HG03520 (cell line): Measurements from ENCODE around the gene TGOLN2.
"Not testable (repeated sequence)": the region's sequence is repeated elsewhere in the genome, so short reads cannot be mapped to it uniquely, and the experiment has no call there.

Experiments
- ATAC-seq: cut with Tn5 transposase; IDR thresholded peaks from one replicate; pipeline ENCODE4 v1.9.1; 2021; ENCODE audit warnings: mild to moderate bottlenecking, moderate library complexity; ENCODE audit not compliant: unreplicated experiment

The TGOLN2 gene

DNA sequence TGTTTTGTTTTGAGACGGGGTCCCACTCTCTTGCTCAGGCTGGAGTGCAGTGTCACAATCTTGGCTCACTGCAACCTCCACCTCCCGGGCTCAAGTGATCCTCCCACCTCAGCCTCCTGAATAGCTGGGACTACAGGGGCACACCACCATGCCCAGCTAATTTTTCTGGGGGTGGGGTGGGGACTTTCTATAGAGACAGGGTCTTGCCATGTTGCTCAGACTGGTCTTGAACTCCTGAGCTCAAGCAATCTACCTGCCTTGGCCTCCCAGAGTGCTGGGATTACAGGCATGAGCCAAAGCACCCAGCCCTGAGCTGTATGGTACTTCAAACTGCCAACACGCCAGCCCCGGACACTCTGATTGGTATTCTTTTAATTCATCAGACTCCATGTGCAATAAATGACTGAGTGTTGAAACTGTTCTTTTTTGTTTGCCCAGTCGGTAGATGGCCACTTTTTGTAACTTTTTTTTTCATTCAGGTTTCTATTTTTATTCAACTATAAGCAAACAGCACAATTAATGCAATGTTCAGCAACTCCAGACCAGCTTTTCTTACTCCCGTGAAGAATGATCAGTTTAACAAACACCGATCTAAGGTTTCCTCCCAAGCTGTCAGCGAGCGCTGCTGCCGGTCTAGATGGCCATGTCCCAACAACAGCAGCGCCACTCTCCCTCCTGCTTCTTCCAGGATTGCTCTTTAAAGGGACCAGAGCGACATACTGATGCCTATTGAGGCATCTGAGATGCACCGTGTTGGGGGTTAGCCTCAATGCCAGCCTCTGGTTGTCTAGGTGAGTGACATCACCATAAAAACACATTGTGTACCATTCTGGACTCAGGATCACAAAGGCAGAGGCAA, 12.5 kb upstream of the TGOLN2 start:
- no peak for ATAC-seq

DNA sequence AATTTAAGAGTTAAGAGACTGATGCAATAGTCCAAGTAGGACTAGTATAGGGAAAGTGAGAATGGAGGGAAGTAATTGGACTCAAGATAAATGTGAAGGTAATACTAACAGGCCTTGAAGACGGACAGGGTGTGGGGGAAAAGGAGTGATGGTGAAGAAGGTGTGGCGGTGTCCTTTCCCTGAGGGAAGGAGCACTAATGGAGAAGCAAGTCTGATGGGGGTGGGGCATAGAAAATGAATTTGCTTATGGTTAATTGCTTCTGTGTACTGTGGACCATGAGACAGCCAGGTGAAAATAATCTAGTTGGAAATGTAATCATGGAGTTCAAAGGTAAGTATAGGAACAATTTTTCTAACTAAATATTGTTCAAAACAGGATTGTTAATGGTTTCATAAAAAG, 7.1 kb upstream of the TGOLN2 start:
- ATAC-seq, result no peak

DNA sequence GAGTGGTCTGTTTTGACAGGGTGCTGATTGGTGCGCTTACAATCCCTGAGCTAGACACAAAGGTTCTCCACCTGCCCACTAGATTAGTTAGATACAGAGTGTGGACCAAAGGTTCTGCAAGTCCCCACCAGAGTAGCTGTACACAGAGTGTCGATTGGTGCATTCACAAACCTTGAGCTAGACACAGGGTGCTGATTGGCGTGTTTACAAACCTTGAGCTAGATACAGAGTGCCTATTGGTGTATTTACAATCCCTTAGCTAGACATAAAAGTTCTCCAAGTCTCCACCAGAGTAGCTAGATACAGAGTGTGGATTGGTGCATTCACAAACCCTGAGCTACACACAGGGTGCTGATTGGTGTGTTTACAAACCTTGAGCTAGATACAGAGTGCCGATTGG, 6.1 kb upstream of the TGOLN2 start:
- not testable (repeated sequence) for ATAC-seq

DNA sequence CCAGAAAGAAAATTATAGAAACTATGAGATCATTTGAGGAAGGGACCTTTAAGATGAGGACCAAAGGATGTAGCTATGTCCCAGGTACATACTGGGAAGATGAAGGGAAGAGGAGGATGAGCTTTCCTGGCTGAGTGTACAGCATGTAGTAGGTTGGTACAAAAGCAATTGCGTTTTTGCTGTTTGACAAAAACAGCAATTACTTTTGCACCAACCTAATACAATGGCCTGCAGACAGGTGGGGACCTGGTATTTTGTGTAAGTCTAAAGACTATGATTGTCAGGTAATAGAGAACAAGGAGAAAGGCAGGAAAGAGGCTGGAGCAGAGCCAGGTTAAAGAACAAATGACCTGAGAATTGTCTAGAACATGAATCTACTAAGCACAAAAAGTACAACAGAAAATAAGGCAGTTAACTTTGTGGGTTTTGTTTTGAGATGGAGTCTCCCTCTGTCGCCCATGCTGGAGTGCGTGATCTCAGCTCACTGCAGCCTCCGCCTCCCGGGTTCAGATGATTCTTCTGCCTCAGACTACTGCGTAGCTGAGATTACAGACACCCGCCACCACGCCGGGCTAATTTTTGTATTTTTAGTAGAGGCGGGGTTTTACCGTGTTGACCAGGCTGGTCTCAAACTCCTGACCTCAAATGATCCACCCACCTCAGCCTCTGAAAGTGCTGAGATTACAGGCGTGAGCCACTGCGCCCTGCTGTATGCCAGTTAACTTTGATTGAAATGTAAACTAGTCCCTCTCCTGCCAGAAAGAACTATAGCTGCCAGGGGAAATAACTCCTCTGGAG, 3.2 kb upstream of the TGOLN2 start:
- no peak for ATAC-seq

DNA sequence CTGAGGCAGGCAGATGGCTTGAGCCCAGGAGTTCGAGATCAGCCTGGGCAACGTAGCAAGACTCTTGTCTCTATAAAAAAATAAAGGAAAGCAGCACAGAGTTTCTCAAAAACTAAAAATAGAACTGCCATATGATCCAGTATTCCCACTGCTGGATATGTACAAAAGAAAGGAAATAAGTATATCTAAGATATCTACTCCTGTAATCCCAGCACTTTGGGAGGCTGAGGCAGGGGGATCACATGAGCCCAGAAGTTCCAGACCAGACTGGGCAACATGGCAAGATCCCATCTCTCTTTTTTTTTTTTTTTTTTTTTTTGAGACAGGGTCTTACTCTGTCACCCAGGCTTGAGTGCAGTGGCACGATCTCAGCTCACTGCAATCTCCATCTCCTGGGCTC, 1.9 kb upstream of the TGOLN2 start:
- ATAC-seq, result not testable (repeated sequence)

DNA sequence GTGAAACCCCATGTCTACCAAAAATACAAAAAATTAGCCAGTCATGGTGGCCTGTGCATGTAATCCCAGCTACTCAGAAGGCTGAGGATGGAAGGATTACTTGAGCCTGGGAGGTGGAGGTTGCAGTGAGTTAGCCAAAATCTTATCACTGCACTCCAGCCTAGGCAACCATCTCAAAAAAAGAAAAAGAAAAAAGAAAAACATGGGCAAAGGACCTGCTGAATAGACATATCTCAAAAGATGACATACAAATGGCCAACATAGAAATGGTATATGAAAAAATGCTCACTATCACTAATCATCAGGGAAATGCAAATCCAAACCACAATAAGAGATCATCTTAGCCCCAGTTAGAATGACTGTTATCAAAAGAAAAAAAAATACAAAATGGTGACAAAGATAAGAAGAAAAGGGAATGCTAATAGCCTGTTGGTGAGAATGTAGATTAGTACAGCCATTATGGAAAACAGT, 1.4 kb upstream of the TGOLN2 start:
- no peak for ATAC-seq

DNA sequence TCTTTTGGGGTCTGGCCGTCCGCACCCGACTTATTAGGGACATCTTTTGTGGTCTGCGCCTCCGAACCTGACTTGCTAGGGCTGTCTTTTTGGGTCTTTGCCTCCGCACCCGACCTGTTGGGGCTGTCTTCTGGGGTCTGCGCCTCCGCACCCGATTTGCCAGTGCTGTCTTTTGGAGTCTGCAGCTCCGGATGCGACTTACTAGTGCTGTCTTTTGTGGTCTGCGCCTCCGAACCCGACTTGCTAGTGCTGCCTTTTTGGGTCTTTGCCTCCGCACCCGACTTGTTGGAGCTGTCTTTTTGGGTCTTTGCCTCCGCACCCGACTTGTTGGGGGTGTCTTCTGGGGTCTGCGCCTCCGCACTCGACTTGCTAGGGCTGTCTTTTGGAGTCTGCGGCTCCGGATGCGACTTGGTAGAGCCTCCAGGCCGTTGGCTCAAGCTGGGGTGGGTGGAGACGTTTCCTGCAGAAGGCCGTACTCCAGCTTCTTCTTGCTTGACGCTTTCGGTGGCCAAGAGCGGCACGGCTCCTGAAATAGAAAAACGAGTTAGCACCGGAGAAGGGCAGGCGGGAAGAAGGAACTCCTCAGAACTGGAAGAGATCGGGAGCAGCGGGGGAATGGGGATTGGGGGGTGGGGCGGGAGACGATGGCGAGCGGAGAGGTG, 498 bp downstream of the TGOLN2 start:
- no peak for ATAC-seq

DNA sequence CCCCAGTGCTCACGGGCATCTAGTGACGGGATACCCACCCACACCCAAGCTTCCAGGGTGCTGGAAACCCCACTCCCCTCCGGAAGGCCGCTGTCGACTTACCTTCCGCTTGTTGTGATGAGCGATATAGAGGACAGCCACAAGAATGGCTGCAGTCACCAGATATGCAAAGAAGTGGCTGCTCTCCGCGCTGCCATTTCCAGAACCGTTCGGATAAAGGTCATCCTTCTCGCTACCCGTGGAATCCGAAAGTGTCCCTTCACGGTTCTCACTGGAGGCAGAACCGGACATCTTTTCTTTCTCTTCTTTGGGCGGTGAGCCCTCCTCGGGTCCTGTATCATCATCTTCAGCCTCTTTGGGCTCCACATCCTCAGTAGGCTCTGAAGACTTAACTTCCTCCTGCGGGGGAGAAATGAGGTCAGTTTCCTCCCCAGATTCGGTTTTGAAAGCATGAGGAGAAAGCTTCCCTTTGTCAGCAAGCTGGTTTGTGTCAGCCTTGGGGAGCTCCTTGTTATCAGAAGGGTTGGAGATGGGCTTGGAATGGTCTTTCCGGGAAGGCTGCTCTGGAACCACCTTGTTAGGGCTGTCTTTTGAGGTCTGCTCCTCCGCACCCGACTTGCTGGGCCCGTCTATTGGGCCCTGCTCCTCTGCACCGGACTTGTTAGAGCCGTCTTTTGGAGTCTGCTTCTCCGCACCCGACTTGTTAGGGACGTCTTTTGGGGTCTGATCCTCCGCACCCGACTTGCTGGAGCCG, 1.2 kb downstream of the TGOLN2 start:
- peak; percentile 26 for ATAC-seq

DNA sequence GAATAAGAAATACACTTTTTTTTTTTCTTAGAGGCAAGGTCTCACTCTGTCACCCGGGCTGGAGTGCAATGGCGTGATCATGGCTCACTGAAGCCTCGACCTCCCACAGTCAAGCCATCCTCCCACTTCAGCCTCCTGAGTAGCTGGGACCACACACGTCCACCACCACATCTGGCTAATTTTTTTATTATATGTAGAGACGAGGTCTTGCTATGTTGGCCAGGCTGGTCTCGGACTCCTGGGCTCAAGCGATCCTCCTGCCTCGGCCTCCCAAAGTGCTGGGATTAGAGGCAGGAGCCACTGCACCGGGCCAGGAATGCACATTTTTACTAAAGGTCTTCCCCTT, 2.4 kb downstream of the TGOLN2 start:
- no peak for ATAC-seq

DNA sequence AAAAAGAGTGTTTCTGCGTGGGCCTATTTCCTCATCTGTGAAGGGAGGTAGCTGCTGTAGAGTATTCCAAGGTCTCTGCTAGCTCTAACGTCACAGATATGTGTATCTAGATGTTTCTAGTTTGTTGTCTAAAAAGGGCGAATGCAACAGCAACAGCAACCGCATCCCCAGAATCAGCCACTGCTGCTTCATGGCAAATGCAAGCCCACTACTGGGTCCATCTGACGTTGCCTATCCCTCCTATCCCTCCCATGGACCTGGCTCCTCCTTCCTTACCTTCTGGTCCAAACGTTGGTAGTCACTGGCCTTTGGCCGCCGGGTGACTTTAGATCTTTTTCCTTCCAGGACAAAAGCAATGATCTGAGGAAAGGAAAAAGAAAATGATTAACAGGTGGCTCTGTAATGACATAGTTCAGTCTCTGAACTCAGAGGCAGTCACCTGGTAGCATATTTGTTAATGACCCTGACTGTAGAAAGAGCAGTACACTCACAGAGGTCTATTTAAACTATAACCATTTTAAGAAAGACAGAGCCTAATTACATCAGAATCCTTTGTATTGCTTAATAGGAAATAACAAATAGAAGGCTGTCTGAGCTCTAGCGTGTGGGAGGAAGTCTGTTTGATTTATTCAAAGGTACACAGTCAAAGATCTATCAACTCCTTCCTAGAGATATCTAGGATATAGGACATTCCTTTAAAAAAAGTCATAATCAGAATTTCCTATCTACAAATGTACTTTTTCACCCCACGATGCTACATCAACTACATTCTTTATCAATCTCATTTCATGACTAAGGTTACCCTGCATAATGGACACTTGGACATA, 2.9 kb downstream of the TGOLN2 start:
- ATAC-seq, result no peak

DNA sequence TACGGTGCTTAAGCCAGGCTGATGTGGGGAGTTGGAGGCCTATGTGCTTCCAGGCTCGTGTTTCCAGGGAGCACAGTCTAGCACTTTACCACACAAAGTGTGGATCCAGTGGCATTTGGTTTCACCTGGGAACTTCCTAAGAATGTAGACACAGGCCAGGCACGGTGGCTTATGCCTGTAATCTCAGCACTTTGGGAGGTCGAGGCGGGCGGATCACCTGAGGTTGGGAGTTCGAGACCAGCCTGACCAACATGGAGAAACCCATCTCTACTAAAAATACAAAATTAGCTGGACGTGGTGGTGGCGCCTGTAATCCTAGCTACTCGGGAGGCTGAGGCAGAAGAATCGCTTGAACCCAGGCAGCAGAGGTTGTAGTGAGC, 3.8 kb downstream of the TGOLN2 start:
- ATAC-seq, result not testable (repeated sequence)

DNA sequence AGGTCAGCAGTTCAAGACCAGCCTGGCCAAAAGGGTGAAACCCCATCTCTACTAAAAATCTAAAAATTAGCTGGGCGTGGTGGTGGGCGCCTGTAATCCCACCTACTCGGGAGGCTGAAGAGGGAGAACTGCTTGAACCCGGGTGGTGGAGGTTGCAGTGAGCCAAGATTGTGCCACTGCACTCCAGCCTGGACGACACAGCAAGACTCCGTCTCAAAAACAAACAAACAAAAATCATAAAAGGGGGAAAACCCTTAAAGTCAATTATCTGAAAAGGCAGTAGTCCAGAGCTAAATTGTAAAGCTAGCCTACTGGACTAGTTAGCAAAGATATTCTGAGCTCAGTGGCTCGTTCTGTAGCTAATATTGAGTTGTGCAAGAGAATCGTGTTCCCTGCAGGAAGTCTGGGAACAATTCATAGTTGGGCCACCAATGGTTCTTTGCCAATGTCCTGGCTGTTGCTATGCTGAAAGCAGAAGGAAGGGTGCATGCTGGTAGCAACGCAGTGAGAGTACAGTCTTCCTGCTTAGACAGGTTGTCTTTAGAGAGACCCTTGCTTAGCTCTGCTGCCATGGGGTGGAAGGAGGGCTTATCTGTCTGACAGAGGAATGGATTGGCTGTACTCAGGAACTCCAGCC, 4.3 kb downstream of the TGOLN2 start:
- no peak for ATAC-seq

DNA sequence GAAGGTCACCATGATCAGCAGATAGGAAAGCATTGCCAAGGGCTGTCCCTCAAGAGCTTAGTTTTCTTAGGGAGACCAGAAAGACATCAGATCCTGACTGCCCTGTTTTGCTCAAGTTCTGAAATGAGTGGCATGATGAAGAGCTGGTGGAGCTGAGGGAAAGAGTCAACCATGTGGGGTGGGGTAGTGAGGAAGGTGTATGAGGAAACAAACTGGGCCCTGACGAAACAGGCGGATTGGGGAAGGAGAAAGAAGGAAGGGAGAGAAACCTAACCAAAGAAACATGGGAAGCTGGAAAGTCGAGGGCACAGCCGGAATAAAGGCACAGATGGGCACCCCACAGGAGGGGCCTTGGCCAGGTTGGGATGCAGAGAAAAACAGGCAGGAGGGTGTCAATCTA, 8.0 kb downstream of the TGOLN2 start:
- no peak for ATAC-seq

DNA sequence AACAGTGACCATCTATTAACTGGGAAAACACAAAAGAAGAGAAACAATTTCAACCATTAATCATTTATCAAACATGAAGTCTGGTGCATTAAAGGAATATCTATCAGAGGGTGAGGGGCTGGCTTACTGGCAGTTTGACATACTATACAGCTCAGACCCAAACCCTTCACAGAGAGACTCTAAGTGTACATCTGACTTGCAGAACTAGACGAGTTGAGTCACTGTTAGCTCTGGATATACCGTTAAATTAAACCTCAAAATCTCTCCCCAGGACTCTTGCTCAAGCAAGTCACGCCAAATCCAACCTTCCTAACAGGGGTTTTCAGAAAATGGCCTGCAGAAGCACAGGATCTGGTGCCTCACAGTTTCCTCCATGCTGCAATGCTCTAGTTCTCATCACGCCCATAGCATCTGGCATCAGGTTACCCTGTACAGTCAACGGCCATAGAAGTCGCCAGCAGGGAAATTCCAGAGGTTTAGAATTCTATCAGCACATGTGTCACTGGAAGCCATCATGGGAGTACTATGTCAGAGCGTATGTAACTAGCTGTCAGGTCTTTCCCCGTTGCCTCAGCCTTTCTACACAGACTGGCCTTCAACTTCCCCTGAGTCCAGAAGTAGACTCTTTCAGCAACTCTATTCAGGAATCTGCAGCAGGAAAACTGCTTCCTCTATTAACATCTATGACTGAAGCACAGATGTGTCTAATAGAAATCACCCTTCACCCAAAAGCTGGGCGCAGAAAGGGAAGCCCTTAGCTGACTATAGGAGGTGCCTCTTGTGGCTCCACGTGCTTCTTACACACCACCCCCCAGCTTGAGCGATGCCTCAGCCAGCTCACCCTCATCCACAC, 9.3 kb downstream of the TGOLN2 start:
- ATAC-seq, result no peak

DNA sequence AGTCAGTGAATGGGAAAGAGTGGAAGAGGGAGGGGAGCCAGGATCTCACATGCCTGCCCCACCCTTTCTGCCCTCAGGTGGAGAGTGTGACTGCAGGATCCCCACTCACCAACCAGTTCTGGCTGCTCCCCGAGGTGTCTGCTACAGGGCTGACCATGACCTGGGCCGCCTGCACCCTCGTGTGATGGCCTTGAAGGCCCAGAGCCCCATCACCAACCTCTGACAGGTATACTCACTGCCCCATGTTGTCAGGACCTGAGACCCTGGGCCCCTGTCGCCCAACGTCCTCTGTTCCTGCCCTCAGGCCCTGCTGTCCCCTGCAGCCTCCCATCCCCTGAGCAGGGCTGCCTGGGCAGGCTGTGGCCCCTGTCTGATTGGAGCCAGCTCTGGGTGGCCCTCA, 11.9 kb downstream of the TGOLN2 start:
- not testable (repeated sequence) for ATAC-seq

DNA sequence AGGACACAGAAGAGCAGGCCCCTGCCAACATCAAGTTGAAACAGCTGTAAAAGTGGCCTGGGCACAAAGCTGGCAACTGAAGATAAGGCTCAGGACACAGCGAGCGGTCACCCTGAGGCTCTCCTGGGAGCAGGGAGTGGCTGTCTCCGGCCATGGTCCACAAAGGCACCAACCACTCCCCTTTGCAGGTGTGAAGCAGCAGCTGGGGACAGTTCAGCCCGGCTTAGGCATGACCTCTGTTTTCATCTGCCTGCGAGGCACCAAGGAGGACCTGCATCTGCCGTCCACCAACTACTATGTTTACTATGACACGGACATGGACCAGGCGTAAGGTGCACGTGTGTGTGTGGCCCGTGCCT, 12.9 kb downstream of the TGOLN2 start:
- ATAC-seq, result no peak

DNA sequence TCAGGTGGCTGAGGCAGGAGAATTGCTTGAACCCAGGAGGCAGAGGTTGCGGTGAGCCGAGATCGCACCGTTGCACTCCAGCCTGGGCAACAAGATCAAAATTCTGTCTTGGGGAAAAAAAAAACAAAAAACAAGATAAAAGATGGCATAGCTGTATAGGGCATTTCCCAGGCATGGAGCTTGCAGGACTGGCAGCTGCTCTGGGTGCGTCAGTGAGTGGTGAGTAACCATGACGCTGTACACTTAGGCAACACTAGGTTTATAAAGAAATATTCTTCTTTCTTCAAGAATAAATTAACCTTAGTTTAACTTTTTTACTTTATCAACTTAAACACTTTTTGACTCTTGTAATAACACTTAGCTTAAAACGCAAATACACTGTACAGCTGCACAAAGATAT, 15.4 kb downstream of the TGOLN2 start:
- no peak for ATAC-seq

DNA sequence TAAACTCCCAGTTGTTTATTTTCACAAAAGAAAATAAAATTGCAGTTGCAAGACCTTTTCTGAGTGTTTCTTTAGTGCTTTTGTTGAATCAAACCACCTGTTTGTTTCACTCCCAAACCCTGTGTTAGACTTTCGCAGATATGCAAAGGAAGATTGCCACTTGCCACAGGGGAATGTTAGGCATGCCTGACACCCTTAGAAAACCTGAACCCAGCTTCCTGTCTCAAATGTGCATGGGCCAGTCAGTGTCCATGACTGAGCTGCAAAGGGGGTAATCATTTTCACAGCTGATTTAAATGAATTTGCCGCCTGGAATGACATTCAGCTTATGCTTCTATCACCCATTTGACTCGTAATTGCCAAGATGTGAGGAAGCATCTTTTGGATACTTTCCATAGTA, 17.5 kb downstream of the TGOLN2 start:
- no peak for ATAC-seq
